ENCODE measurements around the gene YTHDC1. TPM values are rescaled to one million over a fixed set of nuclear protein-coding genes. Genes with fewer than 3 reads are reported as not detected.

The YTHDC1 gene
- total RNA-seq: 22.8 and 26.6 TPM in 2 replicates

DNA sequence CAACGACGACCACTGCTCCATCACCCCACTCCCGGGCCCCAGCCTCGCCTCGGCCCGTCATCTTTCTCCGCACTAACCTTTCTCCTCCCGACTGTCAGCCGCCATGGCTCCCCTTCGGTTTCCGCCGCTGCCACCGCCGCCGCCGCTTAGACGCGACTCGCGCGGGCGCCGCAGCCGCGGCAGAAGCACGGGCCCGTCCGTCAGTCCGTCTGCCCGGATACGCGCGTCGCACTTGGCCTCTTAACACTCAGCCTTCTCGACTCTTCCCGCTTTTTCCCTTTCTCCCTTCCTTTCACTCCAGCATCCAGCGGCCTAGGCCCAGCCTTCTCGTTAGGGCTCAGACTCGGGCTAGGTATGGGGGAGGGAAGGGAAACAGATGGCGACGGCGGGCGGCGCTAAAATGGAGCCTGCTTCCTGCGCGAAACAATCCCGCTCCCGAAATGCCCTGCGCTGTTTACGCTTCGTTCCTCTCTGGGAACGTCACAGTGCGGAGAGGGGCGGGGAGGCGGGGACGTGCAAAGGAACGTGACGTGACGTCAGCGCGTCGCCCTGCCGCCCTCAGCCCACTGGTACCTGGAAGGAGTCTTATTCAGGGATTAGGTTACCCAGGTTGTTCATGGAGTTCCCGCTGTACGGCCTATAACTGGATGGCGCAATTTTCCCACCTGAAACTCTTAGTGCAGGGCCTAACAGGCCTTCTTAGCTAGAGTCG is at the start of gene YTHDC1:
YTHDC1 (minus strand) TSS at position 442 of the 712 bp plus-strand sequence; CDS start at position 105, 337 bp downstream.

Other genes starting within 250 kb of the YTHDC1 start
- gene TMPRSS11F, start 220.2 kb downstream of the YTHDC1 start, total RNA-seq: not detected in 2 replicates
- not detected in 2 replicates for gene TMPRSS11B, start 104.4 kb downstream of the YTHDC1 start, total RNA-seq
- gene TMPRSS11E, start 97.4 kb upstream of the YTHDC1 start, total RNA-seq: 0.04 and 0.62 TPM in 2 replicates
- not detected in 2 replicates for gene UGT2B17, start 226.2 kb upstream of the YTHDC1 start, total RNA-seq

Data from hair follicular keratinocyte (primary cell).